EH (cell line): ENCODE data around the gene CADM1.
A peak's percentile ranks its signal among the peaks of the same experiment; 100 is the strongest.

Source experiments
- DNase-seq: peaks from one replicate; pipeline ENCODE4 v3.0.0-alpha.2; 2015; ENCODE audit warnings: low read depth

Gene CADM1

DNA sequence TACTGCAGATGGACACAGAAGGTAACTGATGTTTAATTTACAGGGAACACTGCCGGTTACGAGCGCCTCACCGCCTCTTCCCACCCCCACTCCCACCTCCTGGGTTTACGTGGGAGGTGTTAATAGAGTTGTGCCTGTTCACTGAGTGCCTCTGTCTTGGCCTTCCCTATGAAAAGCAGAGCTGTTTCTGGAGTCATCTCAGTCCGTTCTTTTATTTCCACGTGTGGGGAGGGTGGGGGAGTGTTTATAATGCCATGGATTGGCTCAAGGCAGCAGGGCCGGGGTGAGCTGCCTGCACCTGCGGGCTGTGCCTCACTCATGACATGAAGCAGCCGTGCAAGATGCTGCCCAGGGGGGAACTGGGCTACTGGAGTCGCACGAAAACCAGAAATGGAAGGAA, 322.7 kb downstream of the CADM1 start:
- DNase-seq, result no peak

DNA sequence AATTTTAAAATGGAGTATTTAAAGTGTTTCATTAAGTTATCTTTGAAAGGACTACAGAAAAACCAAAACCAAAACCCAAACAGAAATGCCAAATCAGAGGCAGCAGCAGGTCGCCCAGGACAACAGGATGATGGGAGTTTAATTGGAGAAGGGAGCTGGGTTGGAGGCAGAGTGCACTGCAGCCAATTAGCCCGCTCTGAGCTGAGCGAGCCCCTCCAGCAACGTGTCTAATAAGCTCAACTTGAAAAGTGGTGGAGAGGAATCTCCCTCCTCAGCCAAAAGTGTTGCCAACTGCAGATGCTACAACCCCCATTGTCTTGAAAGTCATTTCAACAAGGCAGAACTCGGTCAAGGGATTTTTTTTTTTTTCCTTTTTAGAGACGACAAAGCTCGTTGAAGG, 323.9 kb downstream of the CADM1 start:
- DNase-seq, result no peak

DNA sequence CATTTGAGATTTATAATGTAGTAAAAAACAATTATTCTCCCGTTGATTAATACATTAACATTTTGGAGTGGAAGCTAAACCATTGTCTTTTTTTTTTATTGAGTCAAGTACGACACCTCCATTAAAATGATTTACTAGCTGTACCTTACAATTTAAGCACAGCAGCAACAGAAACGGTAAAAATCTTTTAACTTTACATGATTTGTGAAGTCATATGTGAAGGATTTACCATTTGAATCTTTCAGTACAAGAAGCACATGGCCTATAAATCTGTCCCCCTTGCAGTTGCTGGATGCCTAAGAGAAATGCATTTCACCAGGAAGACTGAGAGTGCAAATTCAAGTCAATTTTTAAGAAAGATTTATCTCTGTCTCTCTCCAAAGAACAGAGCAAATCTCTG, 324.6 kb downstream of the CADM1 start:
- DNase-seq, result no peak

DNA sequence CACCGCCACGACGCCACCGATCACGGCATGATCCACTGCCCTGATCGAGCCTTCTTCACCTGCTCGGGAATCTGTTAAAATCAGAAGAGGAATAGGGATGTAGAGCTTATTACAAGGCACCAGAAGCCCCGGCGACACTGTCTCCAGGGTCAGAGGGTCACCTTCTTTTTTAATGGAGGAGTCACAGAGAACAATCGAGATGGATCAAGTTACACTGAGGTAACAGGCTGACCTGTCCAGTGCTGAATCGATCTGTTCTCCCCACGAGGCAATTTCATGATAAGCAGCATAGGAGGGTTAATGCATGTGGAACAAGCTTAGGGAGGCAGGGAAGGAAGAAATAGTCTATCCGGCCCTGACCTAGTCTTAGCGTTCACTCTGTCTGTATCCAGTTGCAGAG, 325.5 kb downstream of the CADM1 start:
- no peak for DNase-seq

DNA sequence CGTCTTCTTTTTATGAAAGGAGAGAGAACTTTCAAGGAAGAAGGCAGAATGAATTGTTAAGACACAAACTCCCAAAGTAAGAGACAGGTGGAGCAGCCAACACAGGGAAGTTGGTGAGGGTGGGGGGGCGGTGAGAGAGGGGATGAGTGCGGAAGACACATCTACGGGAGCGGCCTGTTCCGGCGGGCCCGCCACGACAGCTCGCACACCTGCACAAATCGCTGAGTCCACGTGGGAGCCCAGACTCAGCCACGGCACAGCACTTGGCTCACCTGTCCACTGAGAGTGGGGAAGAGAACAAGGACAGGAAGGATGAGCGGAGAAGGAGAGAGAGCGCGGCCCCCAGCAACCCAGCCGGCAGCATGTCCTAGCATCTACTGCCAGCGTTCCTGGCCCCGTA, 331.1 kb downstream of the CADM1 start:
- DNase-seq, result no peak

DNA sequence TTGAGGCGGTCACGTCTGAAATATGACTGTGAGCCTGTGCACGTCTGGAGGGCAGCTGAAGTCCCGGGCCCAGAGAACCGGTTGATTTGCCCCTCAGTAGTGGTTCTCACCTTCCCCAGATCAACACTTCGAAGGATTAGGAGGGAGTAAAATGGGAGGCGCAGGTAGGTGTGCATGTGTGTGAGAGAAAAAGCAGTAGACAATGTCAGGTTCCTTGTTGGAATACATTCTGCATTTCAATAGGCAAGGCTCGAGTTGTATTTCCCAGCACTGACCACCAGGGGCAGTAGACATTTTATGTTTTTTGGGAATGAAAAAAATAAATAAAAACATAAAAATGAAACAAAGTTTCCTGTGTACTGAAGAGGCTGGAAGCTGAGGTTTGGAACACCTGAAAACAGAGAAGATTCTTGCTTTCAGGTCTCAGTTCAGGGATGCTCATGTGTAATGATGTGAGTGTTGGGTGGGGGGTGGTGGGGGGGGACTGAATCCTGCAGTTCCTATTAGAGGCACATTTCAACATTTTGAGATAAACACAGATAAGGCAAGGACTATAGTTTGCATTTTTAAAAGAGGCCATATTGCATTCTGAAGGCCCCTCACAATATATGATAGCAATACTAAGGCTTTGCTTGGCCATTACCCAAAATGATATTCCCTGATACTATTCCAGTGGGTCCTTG, 333.9 kb downstream of the CADM1 start:
- peak; percentile 23 for DNase-seq

DNA sequence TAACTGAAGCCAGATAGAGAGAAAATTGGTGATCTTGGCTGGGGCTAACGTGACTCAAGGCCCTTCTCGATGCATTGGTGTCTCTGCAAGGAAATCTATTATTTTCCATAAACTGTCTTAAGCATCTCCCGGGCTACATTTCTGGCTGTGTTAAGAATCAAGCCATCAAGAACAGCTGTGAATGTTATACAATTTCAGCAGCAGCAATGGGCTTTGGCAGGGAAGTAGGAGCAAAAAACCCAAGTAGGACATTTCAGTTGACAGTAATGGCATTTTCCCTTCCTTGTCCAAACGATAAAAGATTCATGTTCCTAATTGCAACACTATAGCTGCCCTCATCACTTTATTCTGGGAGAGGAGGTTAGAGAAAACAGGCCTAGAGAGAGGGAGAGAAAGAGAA, 335.0 kb downstream of the CADM1 start:
- no peak for DNase-seq

DNA sequence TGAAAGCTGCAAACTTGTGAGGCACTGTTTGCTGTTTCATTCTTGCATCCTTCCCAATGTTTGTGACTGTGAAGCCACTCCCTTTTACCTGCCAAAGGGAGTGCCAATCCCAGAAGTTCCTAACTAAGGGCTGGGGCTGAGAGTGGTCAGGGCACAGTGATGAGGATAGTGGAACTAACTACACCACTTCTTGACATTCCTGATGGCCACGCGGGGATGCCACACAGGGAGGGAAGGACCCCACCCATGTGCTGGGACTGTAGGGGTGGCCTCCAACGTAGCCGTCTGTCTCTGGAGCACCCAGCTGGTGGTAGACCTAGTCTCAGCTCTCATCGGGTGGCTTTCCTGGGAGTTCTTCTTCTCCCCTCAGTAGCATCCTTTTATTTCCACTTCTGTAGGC, 335.5 kb downstream of the CADM1 start:
- no peak for DNase-seq

DNA sequence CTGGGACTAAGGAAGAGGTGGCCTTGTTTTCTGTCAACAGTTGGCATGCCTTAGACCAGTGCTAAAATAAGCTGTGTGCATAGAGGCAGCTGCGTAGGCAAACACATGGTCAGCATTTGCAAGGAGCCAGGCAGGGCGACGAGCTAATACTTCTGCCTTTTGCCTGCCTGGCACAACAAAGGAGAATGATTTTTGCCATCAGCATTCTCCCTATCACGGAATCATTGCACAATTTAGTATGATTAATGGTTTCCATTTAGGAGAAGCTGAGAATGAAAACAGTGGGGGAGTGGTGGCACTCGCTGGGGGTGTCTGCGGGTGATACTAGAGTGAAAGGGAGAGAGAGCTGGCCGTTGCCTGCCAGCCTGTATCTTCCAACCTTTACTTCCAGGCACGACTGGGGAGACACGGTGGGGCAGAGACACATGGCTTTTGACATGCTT, 336.0 kb downstream of the CADM1 start:
- DNase-seq, result peak; percentile 27

DNA sequence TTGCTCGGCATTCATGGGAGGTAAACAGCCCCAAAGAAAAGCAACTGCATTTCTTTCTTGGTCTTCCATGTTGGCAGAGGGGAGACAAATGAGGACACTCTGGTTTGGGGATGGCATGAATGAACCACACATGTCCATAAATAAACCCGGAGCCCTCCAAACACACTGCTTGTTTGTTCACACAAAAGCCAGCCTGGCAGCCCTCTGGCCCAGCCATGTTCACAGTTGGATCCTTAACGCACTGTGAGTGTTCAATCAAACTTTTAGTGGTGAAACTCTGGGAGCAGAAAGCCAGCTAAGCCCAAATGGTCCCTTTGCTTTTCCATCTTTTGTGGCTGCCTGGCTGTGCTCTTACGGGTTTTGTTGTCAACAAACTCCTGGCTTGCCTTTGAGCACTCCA, 336.8 kb downstream of the CADM1 start:
- DNase-seq, result no peak

DNA sequence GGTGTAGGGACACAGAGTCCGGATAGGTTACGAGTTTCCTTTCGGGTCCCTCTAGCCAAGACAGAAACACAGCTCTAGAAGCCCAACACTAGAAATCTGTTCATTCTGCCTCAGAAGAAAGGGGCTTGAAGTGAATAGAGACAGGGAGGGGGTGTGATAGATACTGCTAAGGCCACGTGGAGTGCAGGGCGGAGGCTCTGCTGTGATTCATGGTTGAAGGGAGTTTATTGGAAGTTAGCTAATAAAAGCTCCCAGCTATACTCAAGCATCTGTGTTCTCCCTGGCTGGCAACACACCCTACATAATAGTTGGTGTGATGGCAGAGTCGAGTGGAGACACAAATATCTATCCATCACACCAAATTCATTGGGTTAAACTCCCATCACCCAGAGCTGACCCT, 337.4 kb downstream of the CADM1 start:
- no peak for DNase-seq

DNA sequence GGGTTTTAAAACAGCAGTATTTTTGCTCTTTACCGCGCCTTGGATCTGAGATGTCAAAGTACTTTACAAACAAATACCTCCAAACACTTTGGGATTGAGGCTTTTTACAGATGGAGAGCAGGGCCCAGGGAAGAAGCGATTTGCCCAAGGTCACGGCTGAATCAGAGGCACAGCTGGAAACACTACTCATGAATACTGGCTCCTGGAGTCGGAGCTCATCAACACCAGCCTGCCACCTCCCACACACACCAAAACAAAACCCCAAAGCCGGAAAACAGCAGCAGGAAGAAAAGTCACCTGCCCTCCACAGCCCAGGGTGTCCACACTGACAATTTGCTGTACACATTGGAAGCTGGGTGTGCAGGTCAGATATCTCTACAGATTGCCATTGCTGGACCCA, 339.4 kb downstream of the CADM1 start:
- DNase-seq, result no peak

DNA sequence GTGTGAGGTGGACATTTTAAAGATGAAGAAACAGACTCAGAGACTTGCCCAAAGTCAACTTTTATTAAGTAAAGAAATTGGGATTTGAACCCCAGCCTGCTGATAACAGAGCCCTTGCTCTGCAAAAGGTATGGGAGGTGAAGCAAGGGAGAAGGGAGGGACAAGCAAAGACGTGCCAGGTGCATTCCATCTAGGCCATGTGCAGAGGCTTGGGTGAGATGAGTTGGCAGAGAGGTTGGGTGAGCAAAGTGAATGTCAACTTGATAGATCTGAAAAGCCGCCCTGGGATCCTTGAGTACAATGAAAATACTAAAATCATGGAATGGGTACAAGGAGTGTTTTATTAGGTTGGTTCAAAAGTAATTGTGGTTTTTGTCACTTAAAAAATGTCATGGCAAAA, 341.3 kb downstream of the CADM1 start:
- DNase-seq, result no peak

DNA sequence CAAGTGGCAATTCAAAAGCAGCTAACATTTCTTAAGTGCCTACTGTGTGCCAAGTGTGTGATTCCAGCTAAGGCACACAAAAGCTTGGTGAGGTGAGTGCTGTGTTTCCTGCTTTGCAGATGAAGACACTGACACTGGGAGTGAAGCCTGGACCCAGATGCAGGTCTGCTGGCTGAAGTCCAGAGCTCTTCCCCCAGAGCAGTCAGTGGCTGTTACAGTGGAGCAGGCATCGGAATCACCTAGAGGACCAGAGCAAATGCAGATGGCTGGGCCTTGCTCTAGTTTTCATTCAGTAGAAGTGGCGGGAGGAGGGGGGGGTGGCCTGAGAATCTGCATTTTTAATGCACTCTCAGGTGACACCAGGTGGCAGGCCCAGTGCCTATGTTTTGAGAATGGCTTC, 342.3 kb downstream of the CADM1 start:
- DNase-seq, result no peak

DNA sequence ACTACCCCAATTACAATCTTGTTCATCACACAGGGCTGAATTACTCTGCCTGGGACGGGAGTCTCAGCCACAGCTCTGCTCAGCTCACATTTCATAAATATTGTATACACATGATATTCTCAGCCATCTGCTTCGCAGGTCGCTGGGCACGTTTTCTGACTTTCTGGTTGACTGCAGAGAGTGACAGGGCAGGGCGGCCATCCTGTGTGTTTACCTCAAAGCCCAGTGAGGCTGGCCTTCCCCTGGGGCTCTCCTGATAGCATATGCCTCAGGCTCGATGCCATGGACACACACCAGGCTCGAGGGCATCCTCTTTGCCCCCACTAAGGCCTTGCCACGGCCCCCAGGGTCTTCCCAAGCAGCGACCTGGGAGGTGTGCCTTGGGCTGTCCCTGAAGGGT, 345.0 kb downstream of the CADM1 start:
- no peak for DNase-seq

DNA sequence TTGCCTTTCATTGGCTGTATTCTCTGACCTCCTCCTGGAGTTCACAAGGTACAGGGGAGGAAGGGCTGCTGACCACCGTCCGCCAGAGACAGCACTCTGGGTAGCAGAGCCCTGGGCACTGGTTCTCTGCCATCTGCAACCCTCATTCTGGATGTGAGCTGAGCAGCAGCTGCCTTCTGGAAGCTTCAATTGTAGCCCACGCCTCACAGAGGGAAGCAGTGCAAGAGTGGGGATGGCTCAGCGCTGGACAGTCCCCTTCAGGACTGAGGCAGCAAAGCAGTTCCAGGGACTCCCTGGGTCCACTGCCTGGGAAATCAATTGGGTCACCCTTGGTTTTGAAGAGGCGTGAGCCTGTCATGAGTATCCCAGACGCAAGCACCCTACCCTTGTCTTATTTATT, 346.2 kb downstream of the CADM1 start:
- DNase-seq, result no peak

DNA sequence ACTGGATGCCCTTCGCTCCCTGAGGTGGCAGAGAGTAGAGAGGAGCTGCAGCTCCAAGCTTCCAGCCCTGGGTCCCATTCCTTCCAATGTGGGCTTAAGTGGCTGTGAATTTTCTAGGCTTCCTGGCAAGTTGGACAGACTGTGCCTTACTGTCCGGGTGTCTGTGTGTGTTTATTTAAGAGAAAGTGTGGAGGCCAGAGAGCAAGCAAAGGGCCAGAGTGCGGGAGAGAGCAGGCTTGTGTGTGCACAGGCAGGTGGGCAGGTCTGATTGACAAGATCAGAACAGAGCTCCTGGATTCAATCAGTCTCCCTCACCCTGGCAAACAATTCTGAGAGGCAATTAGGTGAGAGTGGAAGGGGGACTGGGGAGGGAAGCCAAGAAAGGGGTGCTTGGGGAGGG, 347.0 kb downstream of the CADM1 start:
- DNase-seq, result no peak

DNA sequence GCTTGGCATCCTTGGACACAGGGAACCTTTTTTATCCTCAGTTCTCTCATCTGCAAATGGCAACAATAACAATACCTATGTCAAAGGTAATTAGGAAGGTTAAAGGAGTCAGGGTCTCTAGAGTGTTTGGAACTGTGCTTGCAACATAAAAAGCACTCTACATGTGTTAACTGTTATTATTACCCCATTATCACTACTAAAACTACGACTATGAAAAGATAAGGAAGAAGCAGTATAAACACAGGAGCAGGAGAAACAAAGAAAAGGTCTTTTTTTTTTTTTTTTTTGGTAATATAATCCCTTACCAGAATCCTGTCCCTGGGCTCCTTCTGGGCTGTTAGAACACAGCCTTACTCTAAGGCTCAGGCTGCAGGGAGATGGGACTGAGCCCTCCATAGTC, 348.2 kb downstream of the CADM1 start:
- DNase-seq, result no peak

DNA sequence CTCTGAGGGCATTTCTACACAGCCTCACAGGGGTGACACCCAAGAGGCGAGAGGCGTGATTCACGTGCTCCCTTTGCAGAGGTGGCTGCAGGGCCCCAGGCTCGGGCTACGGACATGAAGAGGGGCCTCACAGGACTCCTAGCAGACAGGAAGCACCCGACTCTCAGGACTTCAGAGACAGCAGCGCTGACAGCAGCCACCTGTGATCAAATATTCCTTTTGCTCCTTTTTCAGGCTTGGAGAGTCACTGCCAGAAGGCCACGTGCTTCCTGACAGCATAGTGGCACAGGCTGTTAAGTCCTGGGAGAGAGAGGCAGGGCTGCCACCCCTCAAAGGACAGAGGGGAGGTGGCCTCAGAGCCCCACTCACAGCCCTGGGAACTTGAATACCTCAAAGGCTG, 348.9 kb downstream of the CADM1 start:
- DNase-seq, result no peak

DNA sequence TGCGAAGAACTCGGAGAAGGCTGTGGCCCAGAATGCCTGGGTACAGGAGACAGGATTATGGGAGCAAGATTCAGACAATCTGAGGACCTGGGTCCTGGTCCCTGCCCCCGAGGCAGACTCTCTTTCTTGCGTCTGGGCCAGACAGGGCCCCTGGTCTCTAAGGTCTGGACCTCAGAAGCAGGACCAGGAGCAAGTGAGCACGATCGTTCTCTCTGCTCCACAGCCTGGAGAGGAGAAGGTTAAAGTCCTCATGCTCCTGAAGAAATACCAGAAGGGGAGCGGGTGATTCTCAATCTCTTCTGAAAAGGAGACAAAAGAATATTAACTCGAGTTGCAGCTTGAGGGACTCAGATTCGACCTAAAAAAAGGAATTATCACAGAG, 349.9 kb downstream of the CADM1 start:
- DNase-seq, result no peak

DNA sequence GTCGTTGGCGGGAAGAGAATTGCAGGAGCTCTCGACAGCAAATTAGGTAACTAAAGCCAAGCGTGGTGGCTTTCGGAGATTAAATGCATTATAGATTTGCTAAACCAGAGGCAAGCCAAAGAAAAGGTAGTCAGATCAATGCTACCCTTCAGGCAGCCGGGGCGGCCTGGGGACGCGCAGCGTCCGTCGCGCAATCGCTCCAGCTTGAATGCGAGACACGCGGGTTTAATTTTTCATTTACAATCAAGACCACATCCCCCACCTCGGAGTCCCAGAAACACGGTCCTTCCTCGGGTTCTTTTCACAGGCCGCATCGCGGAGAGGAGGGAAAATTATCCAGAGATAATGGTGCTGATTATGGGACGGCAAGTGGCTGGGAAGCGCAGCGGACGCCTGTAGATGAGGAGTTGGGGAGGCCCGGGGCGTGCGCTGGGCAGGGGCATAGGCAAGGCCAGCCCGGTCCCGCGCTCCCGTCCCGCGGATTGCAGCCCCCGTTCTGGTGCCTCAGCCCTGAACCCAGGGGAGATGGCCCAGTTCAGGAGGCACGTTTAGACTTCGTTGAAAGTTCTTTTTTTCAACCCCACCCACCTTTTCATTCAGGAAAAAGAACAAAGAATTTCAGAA, 350.4 kb downstream of the CADM1 start:
- DNase-seq, result no peak

DNA sequence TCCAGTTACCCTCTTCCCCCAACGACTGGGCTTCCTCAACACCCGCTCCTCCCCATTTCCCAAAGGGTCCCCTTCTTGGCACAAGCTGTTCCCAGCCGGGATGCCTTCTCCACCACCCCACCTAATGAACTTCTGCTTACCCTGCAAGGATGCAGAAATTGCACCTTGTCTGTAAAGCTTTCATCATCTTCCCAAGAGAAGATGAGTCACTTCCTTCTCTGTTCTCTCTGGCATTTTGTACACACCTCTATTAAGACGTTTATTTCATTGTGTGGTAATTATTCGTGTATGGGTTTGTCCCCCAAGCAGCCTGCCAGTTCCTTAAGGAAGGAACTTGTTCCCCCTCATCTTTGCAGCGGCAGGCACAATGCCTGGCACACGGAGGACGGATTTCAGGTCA, 351.1 kb downstream of the CADM1 start:
- no peak for DNase-seq

DNA sequence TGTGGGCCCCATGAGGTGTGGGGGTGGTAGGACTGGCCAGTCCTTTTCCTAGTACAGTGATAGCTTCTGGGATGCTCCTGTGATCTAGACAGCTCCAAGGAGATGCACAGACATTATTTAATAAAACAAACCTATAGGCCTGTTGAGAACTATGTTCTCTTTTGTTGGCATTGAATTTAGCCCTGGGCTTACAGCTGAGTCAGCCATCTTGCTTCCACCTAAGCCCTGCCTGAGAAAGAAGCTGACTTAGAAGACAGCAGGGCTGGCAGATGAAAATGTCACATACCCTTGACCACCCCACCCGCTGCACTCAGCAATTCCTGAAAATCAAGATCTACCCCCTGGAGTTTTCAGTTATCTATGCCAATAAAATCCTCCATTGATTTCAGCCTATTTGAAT, 353.2 kb downstream of the CADM1 start:
- DNase-seq, result no peak

DNA sequence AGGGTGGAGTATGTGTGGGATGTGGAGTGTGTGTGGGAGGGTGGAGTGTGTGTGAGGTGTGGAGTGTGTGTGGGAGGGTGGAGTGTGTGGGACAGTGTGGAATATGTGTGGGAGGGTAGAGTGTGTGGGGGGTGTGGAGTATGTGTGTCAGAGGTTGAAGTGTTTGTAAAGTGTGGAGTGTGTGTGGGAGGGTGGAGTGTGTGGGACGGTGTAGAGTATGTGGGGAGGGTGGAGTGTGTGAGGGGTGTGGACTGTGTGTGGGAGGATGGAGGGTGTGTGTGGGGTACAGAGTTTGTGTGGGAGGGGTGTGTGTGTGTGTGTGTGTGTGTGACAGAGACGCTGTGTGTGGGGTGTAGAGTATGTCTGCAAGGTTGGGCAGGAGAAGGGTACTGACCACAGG, 355.5 kb downstream of the CADM1 start:
- no peak for DNase-seq
